ENCODE results near the gene RAB7A. TPM values are rescaled to one million over a fixed set of nuclear protein-coding genes. Genes with fewer than 3 reads are reported as not detected.

RAB7A gene
- total RNA-seq, 4 donors from 2014 or later, result 120 to 154 (median 133) TPM

DNA sequence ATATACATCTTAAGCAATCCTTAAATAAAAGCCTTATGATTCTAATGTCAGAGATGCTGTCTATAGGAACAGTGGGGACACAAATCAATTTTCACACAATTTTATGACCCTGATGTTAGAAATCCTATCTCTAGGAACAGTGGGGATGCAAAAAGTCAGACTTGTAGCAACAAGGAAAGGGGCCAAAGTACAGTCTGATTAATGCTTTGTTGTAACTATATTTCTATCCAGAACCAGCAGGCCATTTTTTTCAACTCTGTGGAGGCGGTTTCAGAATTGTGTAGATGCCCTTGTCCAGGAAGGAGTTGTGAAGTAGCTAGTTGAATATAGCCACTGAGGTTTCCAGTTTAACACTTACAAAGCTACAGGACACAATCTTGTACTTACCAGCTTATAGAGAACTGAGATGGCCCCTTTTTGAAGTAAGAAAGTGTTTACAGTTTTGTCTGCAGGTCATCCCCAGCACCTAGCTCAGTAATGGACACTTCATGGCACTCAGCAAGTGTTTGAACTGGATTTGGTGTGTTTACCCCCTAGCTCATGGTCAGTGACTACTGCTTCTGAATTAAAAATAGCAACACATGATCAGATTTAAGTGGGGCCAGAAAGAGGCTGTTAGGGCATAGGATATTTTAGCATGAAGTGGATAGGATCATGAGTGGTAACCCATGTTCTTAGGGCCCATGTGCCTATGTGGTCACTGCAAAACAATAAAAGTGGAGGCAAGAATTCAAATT is 54.3 kb downstream of the RAB7A start:
- H3K27ac ChIP-seq, result no peak overlapping the region
- 93% methylated on average over 1 of the region's 1 CpG for WGBS
- peaks cover 26% of the 10 kb centered on the region for H3K4me1 ChIP-seq

DNA sequence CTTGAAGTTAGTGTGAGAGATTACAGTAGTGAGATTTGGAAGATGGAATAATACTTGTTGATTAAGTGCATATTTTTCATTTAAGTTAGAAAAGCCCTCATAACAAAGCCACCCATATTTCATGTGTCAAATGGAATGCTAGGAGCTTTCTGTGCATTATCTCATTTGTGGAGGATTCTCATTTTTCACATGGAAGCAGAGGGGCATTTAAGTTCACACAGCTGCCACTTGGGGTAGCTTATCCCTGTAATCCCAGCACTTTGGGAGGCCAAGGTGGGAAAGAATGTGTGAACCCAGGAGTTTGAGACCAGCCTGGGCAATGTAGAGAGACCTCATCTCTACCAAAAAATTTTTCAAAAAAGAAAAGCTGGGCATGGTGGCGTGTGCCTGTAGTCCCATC is 55.2 kb downstream of the RAB7A start:
- WGBS, result 100% methylated on average over 1 of the region's 1 CpG
- DNase-seq (ENCODE audit: low spot score in 2 of 2), result no peak
- Histone ChIP-seq H3K4me3 (no peak overlapping the region), H3K27me3 (no peaks in the 10 kb centered on the region), H3K4me1 (peaks cover 30% of the 10 kb centered on the region), H3K36me3 (no peaks in the 10 kb centered on the region), H3K27ac (no peak overlapping the region), H3K9me3 (no peaks in the 10 kb centered on the region)
- TF ChIP-seq POLR2AphosphoS5 (IDR thresholded peaks at IDR 0.05), result no peak
- TF ChIP-seq, protein P1, sequence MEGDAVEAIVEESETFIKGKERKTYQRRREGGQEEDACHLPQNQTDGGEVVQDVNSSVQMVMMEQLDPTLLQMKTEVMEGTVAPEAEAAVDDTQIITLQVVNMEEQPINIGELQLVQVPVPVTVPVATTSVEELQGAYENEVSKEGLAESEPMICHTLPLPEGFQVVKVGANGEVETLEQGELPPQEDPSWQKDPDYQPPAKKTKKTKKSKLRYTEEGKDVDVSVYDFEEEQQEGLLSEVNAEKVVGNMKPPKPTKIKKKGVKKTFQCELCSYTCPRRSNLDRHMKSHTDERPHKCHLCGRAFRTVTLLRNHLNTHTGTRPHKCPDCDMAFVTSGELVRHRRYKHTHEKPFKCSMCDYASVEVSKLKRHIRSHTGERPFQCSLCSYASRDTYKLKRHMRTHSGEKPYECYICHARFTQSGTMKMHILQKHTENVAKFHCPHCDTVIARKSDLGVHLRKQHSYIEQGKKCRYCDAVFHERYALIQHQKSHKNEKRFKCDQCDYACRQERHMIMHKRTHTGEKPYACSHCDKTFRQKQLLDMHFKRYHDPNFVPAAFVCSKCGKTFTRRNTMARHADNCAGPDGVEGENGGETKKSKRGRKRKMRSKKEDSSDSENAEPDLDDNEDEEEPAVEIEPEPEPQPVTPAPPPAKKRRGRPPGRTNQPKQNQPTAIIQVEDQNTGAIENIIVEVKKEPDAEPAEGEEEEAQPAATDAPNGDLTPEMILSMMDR (IDR thresholded peaks at IDR 0.05), result no peak
- TF ChIP-seq EP300 (IDR thresholded peaks at IDR 0.05), result no peak
- TF ChIP-seq POLR2A (IDR thresholded peaks at IDR 0.05), result no peak

More for the DNA sequence above, 54.3 kb downstream of the RAB7A start:
- H3K27me3 ChIP-seq, result no peaks in the 10 kb centered on the region
- H3K36me3 ChIP-seq, result no peaks in the 10 kb centered on the region
- H3K4me3 ChIP-seq, result no peak overlapping the region
- H3K9me3 ChIP-seq, result no peaks in the 10 kb centered on the region
- DNase-seq (ENCODE audit: low spot score in 2 of 2), result no peak
- TF ChIP-seq POLR2A (IDR thresholded peaks at IDR 0.05) (no peak), POLR2AphosphoS5 (IDR thresholded peaks at IDR 0.05) (no peak), EP300 (IDR thresholded peaks at IDR 0.05) (no peak)
- TF ChIP-seq, protein P1 (IDR thresholded peaks at IDR 0.05), result no peak

DNA sequence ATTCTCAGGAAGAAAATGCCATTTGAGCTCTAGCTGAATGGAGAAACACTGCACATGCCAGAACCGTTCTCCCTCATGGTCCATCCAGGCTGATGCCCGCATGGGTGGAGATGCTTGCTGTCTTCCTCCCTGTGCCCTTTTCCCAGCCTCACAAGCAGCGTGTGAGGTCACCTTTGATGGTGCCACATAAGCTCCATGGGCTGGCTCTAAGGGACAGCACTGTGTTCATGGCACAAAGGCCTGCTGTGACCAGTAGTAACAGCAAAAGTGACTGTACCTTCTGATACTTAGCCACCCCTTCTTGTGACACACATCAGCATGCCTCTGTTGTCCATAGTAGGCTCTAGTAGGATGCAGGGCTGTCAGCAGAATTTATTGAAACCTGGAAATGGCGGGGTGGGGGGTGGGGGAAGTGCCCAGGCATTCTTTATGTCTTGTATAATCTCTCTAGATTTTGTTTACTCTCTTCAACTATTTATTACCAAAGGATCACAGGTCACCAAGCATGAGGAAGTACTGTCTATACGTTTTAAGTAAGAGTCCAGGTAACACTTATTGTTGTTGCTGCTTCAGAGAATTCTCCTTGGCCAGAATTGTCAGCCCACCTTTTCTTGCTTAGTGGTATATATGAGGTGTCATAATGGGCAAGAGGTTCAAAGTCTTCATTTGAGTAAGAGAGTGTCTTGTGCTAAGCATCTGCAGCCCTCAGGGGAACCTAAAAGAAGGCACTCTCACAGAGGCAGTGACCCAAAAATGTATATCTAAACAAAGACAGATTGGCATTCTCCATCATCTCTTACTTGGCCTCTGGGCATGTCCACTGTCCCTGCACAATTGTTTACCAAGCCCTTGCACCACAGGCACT is 56.5 kb downstream of the RAB7A start:
- Histone ChIP-seq H3K27ac (no peak overlapping the region), H3K27me3 (no peaks in the 10 kb centered on the region), H3K4me3 (no peak overlapping the region), H3K4me1 (peaks cover 41% of the 10 kb centered on the region), H3K36me3 (no peaks in the 10 kb centered on the region), H3K9me3 (no peaks in the 10 kb centered on the region)
- no peak for DNase-seq (ENCODE audit: low spot score in 2 of 2)
- WGBS, result 81% methylated on average over 5 of the region's 5 CpGs
- TF ChIP-seq EP300 (IDR thresholded peaks at IDR 0.05) (no peak), POLR2A (IDR thresholded peaks at IDR 0.05) (no peak), POLR2AphosphoS5 (IDR thresholded peaks at IDR 0.05) (no peak)
- TF ChIP-seq, protein P1 (IDR thresholded peaks at IDR 0.05), result no peak

DNA sequence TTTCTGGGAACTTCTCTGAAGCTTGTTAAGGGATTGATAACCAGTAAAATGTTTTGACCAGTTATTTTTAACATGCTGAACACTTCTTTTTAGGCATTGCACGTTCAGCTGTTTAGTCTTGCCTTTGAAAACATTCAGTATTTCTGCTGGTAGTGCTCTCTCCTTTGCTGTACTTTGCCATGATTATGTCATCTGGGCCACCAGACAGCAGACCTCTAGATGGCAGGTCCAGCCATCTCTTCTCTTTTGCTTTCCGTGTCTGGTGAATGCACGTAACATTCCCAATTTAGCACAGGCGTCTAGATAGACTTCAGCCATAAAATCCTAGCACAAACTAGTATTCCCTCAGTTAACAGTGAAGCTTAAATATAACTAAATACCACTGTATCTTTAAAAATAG is 57.8 kb downstream of the RAB7A start:
- no peak overlapping the region for H3K27ac ChIP-seq
- no peak overlapping the region for H3K4me3 ChIP-seq
- H3K27me3 ChIP-seq, result no peaks in the 10 kb centered on the region
- H3K4me1 ChIP-seq, result peaks cover 51% of the 10 kb centered on the region
- no peak for TF ChIP-seq POLR2AphosphoS5 (IDR thresholded peaks at IDR 0.05)
- no peak for TF ChIP-seq POLR2A (IDR thresholded peaks at IDR 0.05)
- TF ChIP-seq, protein P1 (IDR thresholded peaks at IDR 0.05), result no peak
- TF ChIP-seq EP300 (IDR thresholded peaks at IDR 0.05), result no peak
- WGBS, result 88% methylated on average over 4 of the region's 4 CpGs
- H3K9me3 ChIP-seq, result no peaks in the 10 kb centered on the region
- H3K36me3 ChIP-seq, result no peaks in the 10 kb centered on the region
- DNase-seq (ENCODE audit: low spot score in 2 of 2), result no peak

DNA sequence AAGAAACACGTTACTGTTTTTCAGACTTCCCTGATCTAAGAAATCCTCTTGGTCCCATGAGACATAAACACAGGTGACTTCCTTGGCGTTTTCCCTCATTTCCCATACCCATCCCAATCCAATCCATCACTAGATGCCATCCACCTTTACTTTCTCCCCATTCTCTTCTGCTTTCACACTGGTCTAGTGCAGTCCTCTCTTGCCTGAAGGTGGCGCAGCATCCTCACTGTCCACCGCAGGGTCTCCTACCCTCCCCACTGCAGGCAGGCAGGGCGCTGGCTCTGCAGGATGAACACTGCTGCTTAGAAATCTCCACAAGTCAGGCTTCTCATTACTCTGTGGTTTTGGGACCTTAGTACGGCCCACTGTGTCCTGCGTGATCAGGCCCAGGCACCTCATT is 58.2 kb downstream of the RAB7A start:
- 75% methylated on average over 7 of the region's 7 CpGs for WGBS
- TF ChIP-seq, protein P1 (IDR thresholded peaks at IDR 0.05), result no peak
- no peak for TF ChIP-seq EP300 (IDR thresholded peaks at IDR 0.05)
- TF ChIP-seq POLR2AphosphoS5 (IDR thresholded peaks at IDR 0.05), result no peak
- no peak for TF ChIP-seq POLR2A (IDR thresholded peaks at IDR 0.05)
- Histone ChIP-seq H3K4me1 (peaks cover 55% of the 10 kb centered on the region), H3K9me3 (no peaks in the 10 kb centered on the region), H3K36me3 (no peaks in the 10 kb centered on the region), H3K27ac (no peak overlapping the region), H3K4me3 (no peak overlapping the region), H3K27me3 (no peaks in the 10 kb centered on the region)
- no peak for DNase-seq (ENCODE audit: low spot score in 2 of 2)
